Measurements from ENCODE around the gene SNX32. TPM values are rescaled to one million over a fixed set of nuclear protein-coding genes. Genes with fewer than 3 reads are reported as not detected.

Gene SNX32
- total and polyA plus RNA-seq, 4 experiments from 2014 or later: 0.42 to 0.93 (median 0.66) TPM

GRCh38 chr11:65849771-65850216, 16.0 kb downstream of the SNX32 start:
- Mint-ChIP-seq H3K9me3 (peaks cover 0 to 5% (median 0%) of the 10 kb centered on the region in 8 donors), H3K4me3 (no peak overlapping the region), H3K27ac (peak overlapping the region in 3 of 7 donors; percentile 27 to 60 (median 53)), H3K36me3 (peaks cover 30 to 32% of the 10 kb centered on the region in 2 donors), H3K27me3 (no peaks in the 10 kb centered on the region), H3K4me1 (peaks cover 9 to 24% (median 16%) of the 10 kb centered on the region in 4 donors)
- Histone ChIP-seq H3K4me3 (ENCODE audit: low read length in 2 of 2) (no peak overlapping the region), H3K4me1 (ENCODE audit: insufficient read depth, low read length) (peaks cover 10% of the 10 kb centered on the region), H3K27ac (ENCODE audit: low read depth, low read length) (no peak overlapping the region), H3K9me3 (ENCODE audit: control insufficient read depth in 1 of 2, low read length in 2 of 2) (peaks cover 0 to 5% of the 10 kb centered on the region in 2 donors), H3K27me3 (ENCODE audit: insufficient read depth, low read length) (no peaks in the 10 kb centered on the region), H3K36me3 (ENCODE audit: insufficient read depth, low read length) (peaks cover 35% of the 10 kb centered on the region)
- intact Hi-C loops (cut with micrococcal nuclease): loop anchor here (10.0 kb wide), 1 partner anchor 715 kb away; the partner anchor contains the start of gene SYVN1
- no peak for DNase-seq
- ChIA-PET CTCF (ENCODE audit: partially characterized antibody) (interaction anchor here (0.8 to 1.3 kb wide), 5 partner anchors 10 to 80 kb away, joined by 3 to 5 read pairs (median 3); partner anchors contain the start of gene MUS81), POLR2A (ENCODE audit: partially characterized antibody) (interaction anchor here (1.1 to 6.4 kb wide), 6 partner anchors 8 to 38 kb away, joined by 3 to 32 read pairs (median 4); partner anchors contain the start of genes CFL1, MUS81 and SNX32)

- no peak overlapping the region for H3K4me3 ChIP-seq (ENCODE audit: low read length in 2 of 2)
- Mint-ChIP-seq H3K9me3 (peaks cover 0 to 5% (median 0%) of the 10 kb centered on the region in 8 donors), H3K27me3 (no peaks in the 10 kb centered on the region), H3K36me3 (peaks cover 36% of the 10 kb centered on the region in 2 donors), H3K4me3 (no peak overlapping the region), H3K4me1 (peaks cover 10 to 30% (median 21%) of the 10 kb centered on the region in 4 donors), H3K27ac (peak overlapping the region in 2 of 7 donors; percentile 47 to 60)
- no peaks in the 10 kb centered on the region for H3K27me3 ChIP-seq (ENCODE audit: insufficient read depth, low read length)
- ChIA-PET POLR2A (ENCODE audit: partially characterized antibody) (interaction anchor here (1.1 to 6.4 kb wide), 7 partner anchors 8 to 197 kb away, joined by 3 to 32 read pairs (median 4); partner anchors contain the start of genes CFL1, MUS81 and SNX32), CTCF (ENCODE audit: partially characterized antibody) (interaction anchor here (0.9 to 2.1 kb wide), 6 partner anchors 12 to 139 kb away, joined by 3 to 6 read pairs (median 3); partner anchors contain the start of gene KAT5)
- DNase-seq: no peak
- peaks cover 41% of the 10 kb centered on the region for H3K36me3 ChIP-seq (ENCODE audit: insufficient read depth, low read length)
- H3K27ac ChIP-seq (ENCODE audit: low read depth, low read length): no peak overlapping the region
- H3K9me3 ChIP-seq (ENCODE audit: control insufficient read depth in 1 of 2, low read length in 2 of 2): peaks cover 0 to 5% of the 10 kb centered on the region in 2 donors
- peaks cover 17% of the 10 kb centered on the region for H3K4me1 ChIP-seq (ENCODE audit: insufficient read depth, low read length)
- intact Hi-C loops (cut with micrococcal nuclease): loop anchor here (10.0 kb wide), 1 partner anchor 716 kb away; the partner anchor contains the start of gene SYVN1
Measured at GRCh38 chr11:65850217-65851082, 16.7 kb downstream of the SNX32 start.

GRCh38 chr11:65851083-65851579, 17.4 kb downstream of the SNX32 start:
- intact Hi-C loops (cut with micrococcal nuclease): loop anchor here (10.0 kb wide), 1 partner anchor 716 kb away; the partner anchor contains the start of gene SYVN1
- Mint-ChIP-seq H3K36me3 (peaks cover 43% of the 10 kb centered on the region in 2 donors), H3K4me3 (no peak overlapping the region), H3K4me1 (peaks cover 15 to 37% (median 26%) of the 10 kb centered on the region in 4 donors), H3K27me3 (no peaks in the 10 kb centered on the region), H3K27ac (no peak overlapping the region), H3K9me3 (peaks cover 0 to 5% (median 0%) of the 10 kb centered on the region in 8 donors)
- Histone ChIP-seq H3K27me3 (ENCODE audit: insufficient read depth, low read length) (no peaks in the 10 kb centered on the region), H3K36me3 (ENCODE audit: insufficient read depth, low read length) (peaks cover 48% of the 10 kb centered on the region), H3K4me1 (ENCODE audit: insufficient read depth, low read length) (peaks cover 24% of the 10 kb centered on the region), H3K9me3 (ENCODE audit: control insufficient read depth in 1 of 2, low read length in 2 of 2) (peaks cover 0 to 5% of the 10 kb centered on the region in 2 donors), H3K4me3 (ENCODE audit: low read length in 2 of 2) (no peak overlapping the region), H3K27ac (ENCODE audit: low read depth, low read length) (no peak overlapping the region)
- ChIA-PET CTCF (ENCODE audit: partially characterized antibody) (interaction anchor here (0.9 to 2.1 kb wide), 5 partner anchors 9 to 140 kb away, joined by 3 to 6 read pairs (median 5); partner anchors contain the start of genes FIBP, KAT5 and MUS81), POLR2A (ENCODE audit: partially characterized antibody) (interaction anchor here (0.7 to 6.4 kb wide), 10 partner anchors 10 to 198 kb away, joined by 3 to 32 read pairs (median 5); partner anchors contain the start of genes CCDC85B, FIBP, MUS81 and RNASEH2C)
- no peak for DNase-seq

GRCh38 chr11:65851811-65852507, 18.2 kb downstream of the SNX32 start:
- no peak for DNase-seq
- no peak overlapping the region for H3K4me3 ChIP-seq (ENCODE audit: low read length in 2 of 2)
- Mint-ChIP-seq H3K4me3 (peak overlapping the region in 2 of 8 donors; percentile 1 to 50), H3K9me3 (peaks cover 0 to 6% (median 0%) of the 10 kb centered on the region in 8 donors), H3K27me3 (no peaks in the 10 kb centered on the region), H3K27ac (peak overlapping the region in 2 of 7 donors; percentile 36 to 74), H3K4me1 (peaks cover 22 to 45% (median 34%) of the 10 kb centered on the region in 4 donors), H3K36me3 (peaks cover 51% of the 10 kb centered on the region in 2 donors)
- no peak overlapping the region for H3K27ac ChIP-seq (ENCODE audit: low read depth, low read length)
- H3K36me3 ChIP-seq (ENCODE audit: insufficient read depth, low read length): peaks cover 50% of the 10 kb centered on the region
- CTCF ChIA-PET (ENCODE audit: partially characterized antibody): interaction anchor here (1.0 to 2.1 kb wide), 5 partner anchors 8 to 140 kb away, joined by 3 to 6 read pairs (median 5); partner anchors contain the start of genes FIBP, KAT5 and MUS81
- peaks cover 30% of the 10 kb centered on the region for H3K4me1 ChIP-seq (ENCODE audit: insufficient read depth, low read length)
- POLR2A ChIA-PET (ENCODE audit: partially characterized antibody): interaction anchor here (0.7 to 6.4 kb wide), 14 partner anchors 9 to 199 kb away, joined by 3 to 32 read pairs (median 4); partner anchors contain the start of genes BANF1, CCDC85B, FIBP and MUS81
- peaks cover 0 to 5% of the 10 kb centered on the region in 2 donors for H3K9me3 ChIP-seq (ENCODE audit: control insufficient read depth in 1 of 2, low read length in 2 of 2)
- intact Hi-C loops (cut with micrococcal nuclease): loop anchor here (10.0 kb wide), 1 partner anchor 717 kb away; the partner anchor contains the start of gene SYVN1
- H3K27me3 ChIP-seq (ENCODE audit: insufficient read depth, low read length): no peaks in the 10 kb centered on the region

- no peak overlapping the region for H3K27ac ChIP-seq (ENCODE audit: low read depth, low read length)
- CTCF ChIA-PET (ENCODE audit: partially characterized antibody): interaction anchor here (1.0 to 2.1 kb wide), 6 partner anchors 7 to 141 kb away, joined by 3 to 7 read pairs (median 6); partner anchors contain the start of genes FIBP, KAT5 and MUS81
- H3K27me3 Mint-ChIP-seq: no peaks in the 10 kb centered on the region
- no peaks in the 10 kb centered on the region for H3K27me3 ChIP-seq (ENCODE audit: insufficient read depth, low read length)
- peaks cover 51% of the 10 kb centered on the region in 2 donors for H3K36me3 Mint-ChIP-seq
- intact Hi-C loops (cut with micrococcal nuclease): loop anchor here (10.0 kb wide), 1 partner anchor 718 kb away; the partner anchor contains the start of gene SYVN1
- no peak overlapping the region for H3K4me3 Mint-ChIP-seq
- peak overlapping the region in 1 of 7 donors; percentile 79 for H3K27ac Mint-ChIP-seq
- H3K4me1 Mint-ChIP-seq: peaks cover 22 to 45% (median 34%) of the 10 kb centered on the region in 4 donors
- peaks cover 0 to 5% of the 10 kb centered on the region in 2 donors for H3K9me3 ChIP-seq (ENCODE audit: control insufficient read depth in 1 of 2, low read length in 2 of 2)
- peaks cover 0 to 6% (median 0%) of the 10 kb centered on the region in 8 donors for H3K9me3 Mint-ChIP-seq
- no peak overlapping the region for H3K4me3 ChIP-seq (ENCODE audit: low read length in 2 of 2)
- H3K36me3 ChIP-seq (ENCODE audit: insufficient read depth, low read length): peaks cover 50% of the 10 kb centered on the region
- POLR2A ChIA-PET (ENCODE audit: partially characterized antibody): interaction anchor here (0.7 to 6.4 kb wide), 10 partner anchors 8 to 150 kb away, joined by 3 to 32 read pairs (median 6); partner anchors contain the start of genes BANF1, CCDC85B, FIBP and MUS81
- no peak for DNase-seq
- H3K4me1 ChIP-seq (ENCODE audit: insufficient read depth, low read length): peaks cover 30% of the 10 kb centered on the region
Measured at GRCh38 chr11:65852508-65853245, 18.9 kb downstream of the SNX32 start.
